GM10248 (cell line): ENCODE results near the gene KCNK13.

Experiments
- CTCF ChIA-PET: fragments of 300-600 bp; sonication (Branson Sonifier 250); formaldehyde crosslinking; extraction: SDS; loops from one replicate; lab custom pipeline; 2021; ENCODE audit warnings: antibody characterized with exemption; lab: Yijun Ruan, JAX
- POLR2A ChIA-PET: fragments of 350-650 bp; sonication (Branson Sonifier 250); formaldehyde crosslinking; extraction: SDS; loops from one replicate; lab custom pipeline; 2020; ENCODE audit warnings: antibody characterized with exemption; lab: Yijun Ruan, JAX
- DNase-seq: peaks from one replicate; pipeline ENCODE4 v3.0.0; 2012; ENCODE audit errors: extremely low spot score
- TF ChIP-seq, protein P1 (sequence below): IDR thresholded peaks from 2 replicates; pipeline ENCODE4 v1.5.1; 2012; ENCODE audit warnings: mild to moderate bottlenecking, low read depth; ENCODE audit errors: extremely low read depth, missing control alignments, control extremely low read depth

The KCNK13 gene

DNA sequence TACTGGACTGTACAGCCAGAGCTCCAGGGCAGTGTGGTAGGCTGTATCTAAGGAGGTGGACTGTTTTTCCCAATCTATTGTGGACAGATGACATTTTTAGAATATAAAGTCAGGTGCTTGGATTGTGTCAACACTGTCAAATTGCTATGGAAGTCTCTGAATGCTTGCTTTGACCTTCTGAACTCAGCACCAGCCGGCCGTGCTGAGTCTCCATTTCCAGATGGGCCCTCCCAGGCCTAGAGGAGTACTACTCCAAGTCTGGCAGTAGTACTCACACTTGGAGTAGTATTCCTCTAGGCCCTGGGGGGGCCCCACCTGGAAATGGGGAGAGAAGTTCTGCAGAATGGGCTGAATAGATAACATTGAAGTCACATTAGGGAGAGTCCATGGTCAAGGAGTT, 16.2 kb upstream of the KCNK13 start:
- TF ChIP-seq, protein P1, sequence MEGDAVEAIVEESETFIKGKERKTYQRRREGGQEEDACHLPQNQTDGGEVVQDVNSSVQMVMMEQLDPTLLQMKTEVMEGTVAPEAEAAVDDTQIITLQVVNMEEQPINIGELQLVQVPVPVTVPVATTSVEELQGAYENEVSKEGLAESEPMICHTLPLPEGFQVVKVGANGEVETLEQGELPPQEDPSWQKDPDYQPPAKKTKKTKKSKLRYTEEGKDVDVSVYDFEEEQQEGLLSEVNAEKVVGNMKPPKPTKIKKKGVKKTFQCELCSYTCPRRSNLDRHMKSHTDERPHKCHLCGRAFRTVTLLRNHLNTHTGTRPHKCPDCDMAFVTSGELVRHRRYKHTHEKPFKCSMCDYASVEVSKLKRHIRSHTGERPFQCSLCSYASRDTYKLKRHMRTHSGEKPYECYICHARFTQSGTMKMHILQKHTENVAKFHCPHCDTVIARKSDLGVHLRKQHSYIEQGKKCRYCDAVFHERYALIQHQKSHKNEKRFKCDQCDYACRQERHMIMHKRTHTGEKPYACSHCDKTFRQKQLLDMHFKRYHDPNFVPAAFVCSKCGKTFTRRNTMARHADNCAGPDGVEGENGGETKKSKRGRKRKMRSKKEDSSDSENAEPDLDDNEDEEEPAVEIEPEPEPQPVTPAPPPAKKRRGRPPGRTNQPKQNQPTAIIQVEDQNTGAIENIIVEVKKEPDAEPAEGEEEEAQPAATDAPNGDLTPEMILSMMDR, result no peak
- POLR2A ChIA-PET, result no interaction called here
- DNase-seq, result no peak
- CTCF ChIA-PET, result no interaction called here

DNA sequence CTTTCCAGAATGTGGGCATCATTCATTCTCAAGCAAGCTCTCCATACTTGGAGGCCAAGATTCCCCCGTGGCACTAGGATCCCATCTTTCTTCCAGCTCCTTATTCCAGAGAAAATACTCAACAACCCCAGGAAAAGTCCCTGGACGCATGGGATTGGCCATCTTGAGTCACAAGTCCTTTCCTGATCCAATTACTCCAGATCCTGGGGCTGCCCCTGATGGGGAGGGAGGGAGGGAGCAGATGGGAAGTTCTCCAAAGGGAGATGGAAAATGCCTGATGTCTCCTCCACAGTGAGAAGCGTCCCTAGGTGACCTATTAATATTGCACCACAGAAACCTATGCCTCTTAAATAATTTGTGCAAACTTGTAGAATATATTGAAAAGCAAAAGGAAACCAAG, 12.4 kb upstream of the KCNK13 start:
- no peak for DNase-seq
- TF ChIP-seq, protein P1, result no peak
- CTCF ChIA-PET, result interaction anchor here (0.6 to 1.6 kb wide), 2 partner anchors 76 to 1511 kb away, joined by 3 to 4 read pairs; no protein-coding TSS in a partner anchor
- POLR2A ChIA-PET, result interaction anchor here (0.7 kb wide), 1 partner anchor 948 kb away, joined by 9 read pairs; no protein-coding TSS in a partner anchor

DNA sequence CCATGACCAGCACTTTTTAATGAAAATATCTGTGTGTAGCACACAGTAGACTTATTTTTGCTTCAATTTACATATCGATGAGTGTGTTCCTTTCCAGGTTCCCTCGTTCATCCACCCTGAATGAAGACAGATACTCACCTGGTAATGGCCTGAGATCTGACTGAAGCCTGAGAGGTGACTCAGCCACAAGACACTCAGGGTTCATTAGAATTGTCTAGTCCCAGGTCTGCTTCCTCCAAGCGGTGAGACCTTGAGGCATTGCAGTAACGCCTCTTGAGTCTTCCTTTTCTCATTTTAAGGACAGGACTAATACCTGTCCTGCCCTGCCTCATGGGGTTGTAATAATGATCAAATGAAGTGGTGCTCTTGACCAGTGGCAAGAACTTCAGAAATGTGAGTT, 11.5 kb upstream of the KCNK13 start:
- DNase-seq, result no peak
- ChIA-PET CTCF (interaction anchor here (0.6 kb wide), 1 partner anchor 1512 kb away, joined by 3 read pairs; no protein-coding TSS in a partner anchor), POLR2A (no interaction called here)
- TF ChIP-seq, protein P1, result no peak

GRCh38 chr14:90053044-90053443, 8.8 kb upstream of the KCNK13 start:
- ChIA-PET CTCF (no interaction called here), POLR2A (no interaction called here)
- no peak for DNase-seq
- TF ChIP-seq, protein P1, result no peak

GRCh38 chr14:90054803-90055202, 7.0 kb upstream of the KCNK13 start:
- no peak for DNase-seq
- TF ChIP-seq, protein P1, result no peak
- CTCF ChIA-PET, result interaction anchor here (1.3 to 1.9 kb wide), 3 partner anchors 10 to 80 kb away, joined by 3 to 11 read pairs (median 5); no protein-coding TSS in a partner anchor
- POLR2A ChIA-PET, result interaction anchor here (0.6 kb wide), 1 partner anchor 70 kb away, joined by 4 read pairs; no protein-coding TSS in a partner anchor

DNA sequence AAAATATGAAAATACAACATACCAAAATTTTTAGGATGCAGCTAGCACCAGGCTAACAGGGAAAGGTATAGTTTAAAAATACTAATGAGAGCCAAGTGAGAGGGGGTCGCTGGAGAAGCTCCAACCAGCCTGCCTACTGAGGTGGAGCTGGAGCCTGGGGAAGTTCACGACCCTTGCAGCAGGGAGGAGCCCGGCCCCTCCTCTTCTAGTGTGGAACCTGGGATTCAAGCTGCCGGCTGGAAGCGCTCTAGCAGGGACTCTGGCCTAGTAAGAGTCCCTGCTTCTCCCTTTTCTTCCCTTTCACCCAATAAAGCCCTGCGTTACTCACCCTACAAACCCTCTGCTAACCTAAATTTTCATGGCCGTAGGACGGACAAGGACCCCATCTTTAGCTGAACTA, 5.0 kb upstream of the KCNK13 start:
- no peak for DNase-seq
- ChIA-PET CTCF (interaction anchor here (1.0 to 3.0 kb wide), 2 partner anchors 13 to 84 kb away, joined by 4 to 13 read pairs; no protein-coding TSS in a partner anchor), POLR2A (no interaction called here)
- TF ChIP-seq, protein P1, result no peak
